Measurements from ENCODE around the gene OOSP4A.
"Not testable (repeated sequence)": the region's sequence is repeated elsewhere in the genome, so short reads cannot be mapped to it uniquely, and the experiment has no call there.

OOSP4A gene

GRCh38 chr11:59981106-59981770 lies 17.4 kb downstream of the OOSP4A start:
- DNase-seq (ENCODE audit: low spot score) = no peak

- not testable (repeated sequence) for DNase-seq (ENCODE audit: low spot score)
Observed at GRCh38 chr11:59982037-59982436, 18.2 kb downstream of the OOSP4A start.

GRCh38 chr11:59983212-59983611 lies 19.4 kb downstream of the OOSP4A start:
- no peak for DNase-seq (ENCODE audit: low spot score)

- no peak for DNase-seq (ENCODE audit: low spot score)
Observed at GRCh38 chr11:59984368-59984767, 20.5 kb downstream of the OOSP4A start.

GRCh38 chr11:59990421-59990820 lies 26.6 kb downstream of the OOSP4A start:
- DNase-seq (ENCODE audit: low spot score) = no peak

DNA sequence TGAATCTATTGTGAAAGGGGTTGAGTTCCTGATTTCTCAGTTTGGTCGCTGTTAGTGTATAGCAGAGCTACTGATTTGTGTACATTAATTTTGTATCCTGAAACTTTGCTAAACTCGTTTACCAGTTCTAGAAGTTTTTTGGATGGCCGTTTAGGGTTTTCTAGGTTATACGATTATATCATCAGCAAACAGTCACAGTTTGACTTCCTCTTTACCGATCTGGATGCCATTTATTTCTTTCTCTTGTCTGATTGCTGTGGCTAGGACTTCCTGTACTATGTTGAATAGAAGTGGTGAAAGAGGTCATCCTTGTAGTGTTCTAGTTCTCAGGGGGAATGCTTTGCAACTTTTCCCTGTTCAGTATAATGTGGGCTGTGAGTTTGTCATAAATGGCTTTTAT lies 28.6 kb downstream of the OOSP4A start:
- DNase-seq (ENCODE audit: low spot score) = no peak

DNA sequence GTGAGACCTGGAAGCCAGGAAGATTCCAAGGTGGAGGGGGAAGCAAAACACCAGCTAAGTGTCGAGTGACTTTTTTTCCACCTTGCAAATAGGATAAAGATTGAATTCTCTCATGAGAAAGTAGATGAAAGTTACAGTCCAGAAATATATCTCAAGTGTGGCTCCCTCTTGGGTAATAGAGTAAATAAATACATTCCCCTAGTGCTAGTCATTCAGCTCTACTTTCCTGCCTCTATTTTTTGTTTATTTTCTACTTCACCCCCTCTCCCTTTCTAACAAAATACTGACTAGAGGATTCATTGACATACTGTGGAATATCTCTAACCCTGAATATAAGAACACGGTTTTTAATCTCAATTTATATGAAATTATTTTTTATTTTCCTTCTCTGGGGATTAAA lies 34.0 kb downstream of the OOSP4A start:
- DNase-seq (ENCODE audit: low spot score) = no peak

GRCh38 chr11:59999691-60000090 lies 35.9 kb downstream of the OOSP4A start:
- DNase-seq (ENCODE audit: low spot score) = no peak

- DNase-seq (ENCODE audit: low spot score) = no peak
Observed at GRCh38 chr11:60003729-60004128, 39.9 kb downstream of the OOSP4A start.

DNA sequence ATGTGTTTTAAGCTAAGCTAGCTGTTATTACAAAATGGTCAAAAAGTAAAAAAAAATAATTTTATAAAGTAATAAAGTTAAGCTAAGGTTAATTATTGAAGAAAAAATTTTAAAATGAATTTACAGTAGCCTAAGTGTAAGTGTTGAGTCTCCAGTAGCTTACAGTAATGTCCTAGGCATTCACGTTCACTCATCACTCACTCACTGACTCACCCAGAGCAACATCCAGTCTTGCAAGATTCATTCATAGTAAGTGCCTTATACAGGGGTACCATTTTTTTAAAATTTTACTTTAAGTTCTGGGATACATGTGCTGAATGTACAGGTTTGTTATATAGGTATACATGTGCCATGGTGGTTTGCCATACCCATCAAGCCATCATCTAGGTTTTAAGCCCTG lies 41.5 kb downstream of the OOSP4A start:
- no peak for DNase-seq (ENCODE audit: low spot score)

GRCh38 chr11:60016881-60017280 lies 53.0 kb downstream of the OOSP4A start, which contains the start of gene OOSP4B:
OOSP4B (plus strand) TSS chr11:60017181.
- no peak for DNase-seq (ENCODE audit: low spot score)

GRCh38 chr11:60018058-60018457 lies 54.2 kb downstream of the OOSP4A start:
- no peak for DNase-seq (ENCODE audit: low spot score)

All from GM03348 (cell line).